ENCODE results near the gene ZNF579. TPM values are rescaled to one million over a fixed set of nuclear protein-coding genes. Genes with fewer than 3 reads are reported as not detected.
"Not testable (repeated sequence)": the region's sequence is repeated elsewhere in the genome, so short reads cannot be mapped to it uniquely, and the experiment has no call there.

ZNF579 gene
- polyA plus RNA-seq, 12 donors: 7.3 to 26.0 (median 10.5) TPM; not detected in 1

DNA sequence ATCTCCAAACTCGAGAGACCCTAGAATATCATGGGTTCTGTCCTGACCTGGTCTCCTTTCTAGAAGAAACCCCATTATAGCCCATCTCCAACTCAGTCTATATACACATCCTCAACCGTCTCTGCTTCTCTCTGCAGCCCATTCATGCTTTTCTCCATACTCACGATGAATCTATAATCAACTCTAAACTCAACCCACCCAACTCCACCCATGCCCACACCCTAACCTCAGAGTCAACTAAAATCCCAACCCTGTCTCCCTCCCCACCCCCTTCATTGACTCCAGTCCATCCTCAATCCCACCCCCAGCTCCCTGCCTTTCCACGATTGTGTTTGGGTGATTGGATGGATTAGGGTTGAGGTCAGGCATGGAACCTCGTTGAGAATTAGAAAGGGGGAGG is 37.1 kb downstream of the ZNF579 start:
- DNase-seq: no peak

DNA sequence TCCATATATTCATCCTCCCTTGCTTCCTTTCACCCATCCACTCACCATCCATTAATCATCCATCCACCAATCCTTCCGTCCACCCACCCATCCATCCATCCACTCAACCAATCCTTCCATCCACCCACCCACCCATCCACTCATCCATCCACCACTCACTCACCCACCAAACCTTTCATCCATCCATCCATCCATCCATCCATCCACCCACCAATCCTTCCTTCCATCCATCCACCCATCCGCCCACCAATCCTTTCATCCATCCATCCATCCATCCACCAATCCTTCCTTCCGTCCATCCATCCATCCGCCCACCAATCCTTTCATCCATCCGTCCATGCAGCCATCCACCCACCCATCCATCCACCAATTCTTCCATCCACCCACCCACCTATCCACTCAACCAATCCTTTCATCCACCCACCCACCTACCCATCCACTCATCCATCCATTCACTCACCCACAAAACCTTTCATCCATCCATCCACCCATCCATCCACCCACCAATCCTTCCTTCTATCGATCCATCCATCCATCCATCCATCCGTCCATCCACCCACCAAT is 38.3 kb downstream of the ZNF579 start:
- no peak for DNase-seq

DNA sequence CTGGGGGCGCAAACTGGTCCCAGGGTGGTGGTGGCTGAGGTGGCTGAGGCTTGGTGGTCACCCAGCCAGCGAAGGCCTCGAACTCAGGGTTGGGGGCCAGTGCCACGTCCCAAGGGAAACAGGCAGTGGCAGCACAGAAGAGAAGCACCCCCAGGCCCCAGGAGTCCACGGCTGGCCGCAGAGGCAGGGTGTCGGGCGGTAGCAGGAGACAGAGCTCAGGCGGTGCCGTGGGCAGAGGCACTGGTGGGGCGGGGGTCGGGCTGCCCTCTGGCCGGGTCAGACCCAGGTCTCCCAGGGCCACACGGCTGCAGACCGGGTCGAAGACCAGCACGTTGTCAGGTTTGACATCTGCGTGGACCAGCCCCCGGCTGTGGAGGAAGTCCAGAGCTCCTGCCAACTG is 39.6 kb downstream of the ZNF579 start:
- DNase-seq: no peak

DNA sequence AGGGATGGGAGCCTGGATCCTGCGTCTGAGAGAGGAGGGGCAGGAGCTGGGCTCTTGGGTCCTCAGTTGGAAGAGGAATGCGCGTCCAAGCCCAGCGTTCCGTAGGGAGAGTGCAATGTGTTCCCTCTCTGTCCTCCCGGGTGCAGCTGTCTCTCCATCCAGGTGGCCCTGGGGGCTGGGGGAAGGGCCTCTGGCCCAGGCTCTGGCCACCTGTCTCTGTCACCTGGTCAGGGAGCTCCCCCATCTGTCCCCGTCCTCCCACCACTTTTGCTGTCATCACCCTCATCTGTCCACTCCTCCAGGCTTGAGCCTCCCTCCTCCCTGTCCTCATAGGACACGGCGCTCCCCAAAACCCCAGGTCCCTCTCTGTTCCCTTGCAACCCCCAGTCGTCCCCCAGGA is 40.0 kb downstream of the ZNF579 start:
- DNase-seq: no peak

DNA sequence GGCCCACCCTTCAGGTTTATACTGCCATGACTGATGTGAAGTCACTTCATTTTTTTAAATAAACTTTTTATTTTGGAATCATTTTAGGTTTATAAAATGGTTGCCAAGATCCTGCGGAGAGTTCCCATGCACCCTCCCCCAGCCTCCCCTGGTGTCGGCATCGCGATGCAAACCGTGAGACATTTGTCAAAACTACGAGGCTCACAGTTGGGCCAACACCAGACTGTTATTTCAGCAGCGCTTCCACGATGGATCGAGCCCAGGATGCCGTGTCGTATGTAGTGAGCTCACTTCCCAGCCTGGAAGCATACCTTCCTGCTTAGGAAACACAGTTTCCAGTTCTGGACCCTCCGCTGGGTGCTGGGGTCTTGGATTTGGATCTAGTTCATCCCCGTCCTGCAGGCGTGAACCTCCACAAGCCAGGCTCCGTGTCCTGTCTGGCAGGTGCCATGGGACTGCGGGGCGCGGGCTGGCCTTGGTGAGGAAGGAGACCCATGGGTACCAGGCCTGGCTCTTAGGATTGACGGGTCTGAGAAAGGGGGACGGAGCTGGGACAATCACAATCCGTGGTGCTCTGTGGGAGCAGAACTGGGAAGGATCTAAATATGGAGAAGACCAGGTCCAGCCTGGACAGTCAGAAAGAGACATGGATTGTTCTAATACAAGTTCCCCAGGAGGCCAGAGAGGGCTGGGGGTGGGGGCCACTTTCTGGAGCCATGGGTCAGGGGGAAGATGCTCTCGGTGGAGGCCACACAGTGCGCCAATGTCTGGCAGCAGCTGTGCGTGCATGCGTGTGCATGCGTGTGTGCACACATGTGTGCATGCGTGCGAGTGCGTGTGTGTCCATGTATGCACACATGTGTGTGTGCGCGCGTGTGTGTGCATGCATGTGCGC is 41.3 kb downstream of the ZNF579 start:
- DNase-seq: no peak

DNA sequence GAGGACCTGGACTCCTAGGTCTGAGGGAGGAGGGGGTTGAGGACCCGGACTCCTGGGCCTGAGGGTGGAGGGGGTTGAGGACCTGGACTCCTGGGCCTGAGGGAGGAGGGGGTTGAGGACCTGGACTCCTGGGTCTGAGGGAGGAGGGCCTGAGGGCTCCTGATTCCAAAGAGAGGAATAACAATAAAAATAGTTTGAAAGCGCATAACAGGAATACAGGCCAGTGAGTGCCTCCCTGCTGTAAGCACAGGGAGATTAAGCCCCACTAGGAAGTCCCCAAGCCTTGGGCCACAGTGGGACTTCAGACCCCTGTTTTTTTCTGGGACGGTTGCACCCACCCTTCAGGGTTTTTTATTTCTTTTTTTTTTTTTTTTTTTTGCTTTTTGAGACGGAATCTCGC is 42.5 kb downstream of the ZNF579 start:
- no peak for DNase-seq

DNA sequence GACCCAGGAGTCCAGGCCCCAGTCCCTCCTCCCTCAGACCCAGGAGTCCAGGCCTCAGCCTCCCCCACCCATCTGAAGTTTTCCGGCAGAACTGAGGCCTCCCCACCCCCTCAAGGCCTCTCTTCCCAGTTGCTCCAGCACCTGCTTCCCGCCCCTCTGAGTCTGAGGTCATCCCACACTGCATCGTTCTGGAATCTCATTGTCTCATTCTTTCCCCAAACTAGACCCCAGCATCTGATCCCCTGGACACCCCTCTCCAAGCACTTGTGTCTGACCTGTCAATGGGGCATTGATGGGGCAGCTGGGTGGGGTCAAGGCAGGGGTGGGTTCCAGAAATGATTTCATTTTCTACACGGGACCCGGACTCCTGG is 42.9 kb downstream of the ZNF579 start:
- DNase-seq: peak; percentile 74

DNA sequence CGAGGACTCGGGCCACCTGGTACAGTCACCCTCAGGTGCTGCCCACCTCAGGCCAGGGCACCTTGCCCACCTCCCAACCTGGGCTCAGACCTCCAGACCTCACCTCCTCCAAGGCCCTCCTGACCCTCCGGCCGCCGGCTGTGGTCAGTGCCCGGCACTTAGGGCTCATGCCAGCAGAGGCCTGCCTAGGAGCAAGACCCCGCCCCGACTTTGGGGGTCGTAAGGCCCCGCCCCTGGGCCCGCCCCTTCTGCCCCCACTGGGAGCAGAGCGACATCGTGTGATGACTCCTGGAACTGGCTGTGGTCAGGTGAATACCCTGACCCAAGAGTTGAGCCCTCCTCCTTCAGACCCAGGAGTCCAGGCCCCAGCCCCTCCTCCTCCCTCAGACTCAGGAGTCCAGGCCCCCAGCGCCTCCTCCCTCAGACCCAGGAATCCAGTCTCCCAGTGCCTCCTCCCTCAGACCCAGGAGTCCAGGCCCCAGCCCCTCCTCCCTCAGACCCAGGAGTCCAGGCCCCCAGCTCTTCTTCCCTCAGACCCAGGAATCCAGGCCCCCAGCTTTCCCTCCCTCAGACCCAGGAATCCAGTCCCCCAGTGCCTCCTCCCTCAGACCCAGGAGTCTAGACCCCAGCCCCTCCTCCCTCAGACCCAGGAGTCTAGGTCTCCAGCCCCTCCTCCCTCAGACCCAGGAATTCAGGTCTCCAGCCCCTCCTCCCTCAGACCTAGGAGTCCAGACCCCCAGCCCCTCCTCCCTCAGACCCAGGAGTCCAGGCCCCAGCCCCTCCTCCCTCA is 43.5 kb downstream of the ZNF579 start, which contains the start of gene SBK2:
Gene SBK2 (minus strand): TSS at position 183 of the 790 bp plus-strand sequence. CDS start 839 bp downstream, outside the sequence.
- no peak for DNase-seq

DNA sequence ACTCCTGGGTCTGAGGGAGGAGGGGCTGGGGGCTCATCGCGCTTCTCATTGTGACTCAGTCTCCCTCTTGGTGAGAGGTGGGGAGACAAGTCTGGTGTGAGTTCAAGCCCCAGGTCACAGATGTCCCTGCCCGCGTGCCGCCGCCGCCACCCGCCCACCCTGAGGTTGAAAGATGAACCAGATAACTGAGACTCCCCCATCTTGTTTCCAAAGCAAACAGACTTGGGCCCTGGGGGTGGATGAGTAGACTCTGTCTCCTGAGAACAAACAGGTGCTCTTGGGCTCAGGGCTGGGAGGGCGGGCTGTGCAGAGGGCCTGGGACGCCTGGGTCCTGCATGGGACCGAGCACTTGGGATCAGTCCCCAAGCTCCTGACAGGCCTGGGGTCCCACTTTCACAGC is 44.3 kb downstream of the ZNF579 start:
- no peak for DNase-seq

DNA sequence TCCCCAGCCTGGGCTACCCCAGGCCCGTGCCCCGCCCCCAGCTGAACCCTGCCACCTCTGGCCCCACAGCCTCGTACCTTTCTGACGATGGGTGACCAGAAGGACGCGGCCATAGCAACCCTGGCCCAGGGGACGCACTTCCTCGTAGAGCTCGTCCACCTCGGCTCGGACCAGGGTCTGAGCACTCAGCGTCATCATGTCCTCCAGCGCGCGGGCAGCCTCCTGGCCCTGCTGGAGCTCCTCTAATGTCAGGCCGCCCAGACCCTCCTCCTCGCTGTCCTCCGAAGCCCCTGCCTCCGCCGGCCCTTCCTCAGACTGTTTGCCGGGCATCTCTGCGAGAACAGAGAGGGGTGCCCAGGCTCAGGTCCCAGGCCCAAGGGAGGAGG is 44.7 kb downstream of the ZNF579 start:
- no peak for DNase-seq

DNA sequence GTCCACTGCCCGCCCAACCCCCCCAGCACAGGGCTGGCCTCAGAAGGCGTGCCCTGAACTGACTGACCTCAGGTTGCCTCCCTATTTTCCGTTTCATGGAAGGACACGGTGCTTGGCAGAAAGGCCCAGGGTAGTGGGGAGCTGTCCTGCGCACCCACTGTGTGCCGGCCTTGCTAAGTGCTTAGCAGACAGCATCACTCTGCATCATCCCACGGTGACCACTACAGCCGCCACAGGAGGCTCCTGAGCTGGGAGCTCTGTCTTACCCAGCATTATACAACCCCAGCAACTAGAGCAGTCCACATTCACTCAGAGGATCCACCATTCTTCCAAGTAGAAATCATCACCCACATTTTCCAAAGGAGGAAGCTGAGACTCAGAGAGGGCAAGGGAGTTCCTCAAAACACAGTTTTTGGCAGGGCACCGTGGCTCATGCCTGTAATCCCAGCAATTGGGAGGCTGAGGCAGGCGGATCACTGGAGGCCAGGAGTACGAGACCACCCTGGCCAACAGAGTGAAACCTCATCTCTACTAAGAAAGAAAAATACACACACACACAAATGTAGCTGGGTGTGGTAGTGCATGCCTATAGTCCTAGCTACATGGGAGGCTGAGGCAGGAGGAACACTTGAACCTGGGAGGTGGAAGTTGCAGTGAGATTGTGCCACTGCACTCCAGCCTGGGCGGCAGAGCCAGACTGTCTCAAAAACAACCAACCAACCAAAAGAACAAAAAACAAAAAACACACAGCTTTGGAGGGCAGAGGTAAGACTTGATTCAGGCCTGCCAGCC is 45.3 kb downstream of the ZNF579 start:
- no peak for DNase-seq

DNA sequence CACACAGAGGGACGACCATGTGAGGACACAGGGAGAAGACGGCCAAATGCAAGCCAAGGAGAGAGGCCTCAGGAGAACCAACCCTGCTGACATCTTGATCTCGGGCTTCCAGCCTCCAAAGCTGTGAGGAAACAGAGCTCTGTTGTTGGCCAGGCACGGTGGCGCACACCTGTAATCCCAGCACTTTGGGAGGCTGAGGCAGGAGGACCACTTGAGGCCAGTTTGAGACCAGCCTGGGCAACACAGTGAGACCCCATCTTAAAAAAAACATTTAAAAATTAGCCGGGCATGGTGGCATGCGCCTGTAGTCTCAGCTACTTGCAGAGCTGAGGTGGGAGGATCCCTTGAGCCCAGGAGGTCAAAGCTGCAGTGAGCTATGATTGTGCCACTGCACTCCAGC is 46.4 kb downstream of the ZNF579 start:
- DNase-seq: not testable (repeated sequence)

DNA sequence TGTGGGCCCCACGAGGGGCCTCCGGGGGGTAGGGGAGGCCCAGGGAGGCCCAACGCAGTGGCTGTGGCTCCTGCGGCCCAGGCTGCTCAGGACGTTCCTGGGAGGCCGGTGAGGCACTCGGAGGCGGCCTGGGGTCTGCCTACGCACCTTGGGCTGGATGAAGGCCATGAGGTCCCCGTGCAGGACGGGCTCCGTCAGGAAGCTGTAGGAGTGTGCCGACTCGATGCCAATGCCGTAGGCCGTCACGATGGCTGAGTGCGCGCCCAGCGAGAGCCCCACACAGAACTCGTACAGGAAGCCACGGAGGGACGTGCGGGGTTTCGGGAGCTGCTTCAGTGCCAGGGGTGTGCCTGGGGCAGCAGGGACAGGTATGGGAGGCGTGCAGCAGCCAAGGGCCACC is 49.7 kb downstream of the ZNF579 start:
- no peak for DNase-seq

DNA sequence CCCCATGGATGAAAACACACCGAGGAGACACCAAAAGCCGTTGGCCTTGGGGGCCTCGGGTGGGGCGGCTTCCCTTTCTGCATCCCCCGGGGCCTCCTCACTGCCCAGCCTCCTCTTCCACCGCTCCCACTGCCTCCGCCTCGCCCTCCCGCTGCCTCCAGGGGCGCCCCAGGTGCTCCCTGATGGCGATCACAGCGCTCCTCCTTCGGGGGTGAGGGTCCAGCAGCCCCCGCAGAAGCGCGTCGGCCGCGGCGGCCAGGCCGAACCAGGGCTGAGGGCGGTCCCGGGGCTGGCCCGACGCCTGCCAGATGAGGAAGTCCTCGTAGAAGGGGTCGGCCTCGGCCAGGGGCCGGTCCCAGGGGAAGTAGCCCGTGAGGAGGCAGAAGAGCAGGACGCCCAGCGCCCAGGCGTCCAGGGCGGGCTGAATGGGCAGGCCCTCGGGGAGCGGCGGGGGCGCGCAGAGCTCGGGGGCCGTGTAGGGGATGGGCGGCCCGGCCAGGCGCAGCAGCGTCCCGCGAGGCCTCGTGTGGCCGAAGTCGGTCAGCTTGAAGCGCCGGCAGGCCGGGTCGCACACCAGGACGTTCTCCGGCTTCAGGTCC is 50.9 kb downstream of the ZNF579 start:
- no peak for DNase-seq

DNA sequence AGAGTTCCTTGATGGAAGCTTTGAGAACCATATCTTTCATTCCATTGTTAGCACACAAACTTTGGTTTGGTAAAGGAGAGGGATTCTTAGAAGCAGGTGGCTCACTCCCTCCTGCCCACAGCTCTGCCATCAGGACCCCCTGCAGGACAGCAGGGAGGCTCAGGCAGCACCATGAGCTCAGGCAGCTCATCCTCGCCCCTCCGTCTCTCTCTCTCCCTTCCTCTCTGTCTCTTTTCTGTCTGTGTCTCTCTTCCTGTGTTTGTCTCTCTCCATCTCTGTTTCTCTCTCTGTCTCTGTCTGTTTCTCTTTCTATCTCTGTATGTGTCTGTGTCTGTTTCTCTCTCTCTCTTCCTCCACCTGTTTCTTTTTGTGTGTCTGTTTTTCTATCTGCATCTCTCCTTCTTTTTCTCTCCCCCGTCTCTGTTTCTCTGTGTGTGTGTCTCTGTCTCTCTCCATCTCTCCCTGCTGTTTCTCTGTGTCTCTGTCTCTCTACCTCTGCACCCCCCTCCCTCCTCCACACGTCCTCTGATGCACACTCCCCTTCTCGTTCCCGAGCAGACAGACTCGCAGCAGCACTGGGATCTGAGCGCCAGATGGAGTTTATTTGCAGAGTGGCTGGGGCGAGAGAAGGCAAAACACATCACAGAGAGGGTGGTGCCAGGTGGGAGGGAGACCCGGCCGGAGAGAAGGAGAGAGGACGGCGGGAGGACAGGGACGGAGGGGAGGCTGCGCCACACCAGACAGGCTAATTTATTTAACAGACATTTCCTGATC is 52.4 kb downstream of the ZNF579 start:
- DNase-seq: no peak

DNA sequence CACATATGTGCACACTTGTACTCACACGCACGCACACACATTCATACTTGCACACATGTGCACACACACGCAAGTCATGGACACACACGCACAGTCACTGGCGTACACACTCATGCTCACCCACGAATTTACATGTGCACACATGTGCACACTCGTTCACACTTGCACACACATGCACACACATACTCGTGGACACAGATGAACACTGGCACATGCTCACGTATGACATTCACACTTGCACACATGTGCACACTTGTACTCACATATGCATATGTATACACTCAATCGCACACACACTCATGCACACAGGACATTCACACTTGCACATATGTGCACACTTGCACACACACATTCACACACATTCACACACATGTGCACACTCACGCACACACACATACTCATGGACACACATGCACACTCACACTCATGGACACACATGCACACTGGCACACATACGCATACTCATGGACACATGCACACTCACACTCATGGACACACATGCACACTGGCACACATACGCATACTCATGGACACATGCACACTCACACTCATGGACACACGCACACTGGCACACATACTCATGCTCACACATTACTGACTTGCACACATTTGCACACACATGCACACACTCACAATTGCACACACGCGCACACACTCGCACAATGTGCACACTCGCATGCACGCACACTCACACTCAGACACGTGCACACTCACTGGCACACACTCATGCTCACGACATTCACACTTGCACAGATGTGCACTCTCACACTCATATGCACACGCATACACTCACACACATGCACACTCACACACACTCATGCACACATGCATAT is 53.2 kb downstream of the ZNF579 start:
- no peak for DNase-seq

Measured in muscle of arm (tissue), 12 donors.